GM21447 (cell line): Measurements from ENCODE around the gene USE1.

Experiments
- ATAC-seq: cut with Tn5 transposase; IDR thresholded peaks from one replicate; pipeline ENCODE4 v1.9.1; 2021; ENCODE audit not compliant: unreplicated experiment

The USE1 gene

GRCh38 chr19:17255150-17255621 is 40.0 kb downstream of the USE1 start:
- no peak for ATAC-seq

- no peak for ATAC-seq
These were observed 41.0 kb downstream of the USE1 start for GRCh38 chr19:17256130-17256529.

- no peak for ATAC-seq
These were observed 44.1 kb downstream of the USE1 start for GRCh38 chr19:17259118-17259780.

- ATAC-seq: no peak
These were observed 44.8 kb downstream of the USE1 start for GRCh38 chr19:17259934-17260333.

DNA sequence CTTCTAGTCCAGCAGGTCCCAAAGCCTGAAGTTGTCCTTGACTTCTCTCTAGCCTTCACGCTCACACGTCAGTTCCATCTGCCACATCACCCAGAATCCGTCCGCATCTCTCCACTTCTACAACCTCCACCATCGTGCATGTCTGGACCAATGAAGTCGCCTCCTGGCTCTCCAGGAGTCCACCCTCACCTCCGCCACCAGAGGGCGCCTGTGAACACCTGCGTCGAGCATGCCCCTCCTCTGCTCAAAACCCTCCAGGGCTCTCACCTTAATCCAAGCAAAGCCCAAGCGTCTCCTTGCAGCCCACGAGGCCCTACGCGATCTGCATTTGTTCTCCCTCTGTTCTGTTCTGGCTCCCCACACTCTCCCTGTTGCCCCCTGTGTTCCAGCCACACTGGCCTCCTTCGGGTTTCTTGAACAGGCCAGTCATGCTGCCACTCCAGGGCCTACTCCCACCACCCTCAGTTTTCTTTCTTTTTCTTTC is 45.7 kb downstream of the USE1 start:
- peak; percentile 72 for ATAC-seq

DNA sequence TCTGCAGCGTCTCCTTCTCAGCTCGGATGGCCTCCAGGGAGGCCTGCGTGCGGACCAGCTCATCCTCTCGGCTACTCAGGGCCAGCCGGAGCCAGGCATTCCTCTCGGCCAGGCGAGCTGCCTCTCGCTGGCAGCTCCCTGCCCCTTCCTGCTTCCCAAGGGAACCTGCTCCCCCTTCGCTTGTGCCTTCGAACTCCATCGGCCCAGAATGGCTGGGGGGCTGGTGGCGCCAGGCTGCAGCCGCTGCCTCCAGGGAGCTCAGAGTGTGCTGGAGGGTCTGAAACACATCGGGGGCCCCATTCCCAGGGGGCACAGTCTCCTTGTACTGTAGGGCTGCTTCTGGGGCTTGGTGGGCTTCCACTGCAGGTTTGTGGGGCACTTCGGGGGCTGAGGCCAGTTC is 47.4 kb downstream of the USE1 start:
- no peak for ATAC-seq

GRCh38 chr19:17263712-17264640 is 48.8 kb downstream of the USE1 start:
- ATAC-seq: no peak

DNA sequence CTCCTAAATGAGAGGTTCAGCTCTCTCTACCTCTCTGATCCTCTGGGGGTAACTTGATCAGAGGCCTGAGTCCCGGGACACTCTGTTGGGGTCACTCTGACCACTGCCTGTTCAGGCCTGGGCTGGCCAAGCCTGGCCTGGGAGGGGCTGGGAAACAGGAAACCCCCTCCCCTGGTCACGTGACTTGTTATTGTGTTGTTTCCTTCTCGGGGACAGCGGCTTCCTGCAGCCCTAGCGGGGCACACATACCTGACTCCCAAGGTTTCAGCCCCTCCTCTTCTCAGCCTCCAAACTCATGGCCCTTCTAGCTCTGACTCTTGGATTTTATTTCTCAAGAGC is 49.5 kb downstream of the USE1 start, which contains the start of gene USHBP1:
Gene USHBP1 (minus strand): TSS at position 105 of the 339 bp plus-strand sequence. CDS start 446 bp downstream, outside the sequence.
- no peak for ATAC-seq

DNA sequence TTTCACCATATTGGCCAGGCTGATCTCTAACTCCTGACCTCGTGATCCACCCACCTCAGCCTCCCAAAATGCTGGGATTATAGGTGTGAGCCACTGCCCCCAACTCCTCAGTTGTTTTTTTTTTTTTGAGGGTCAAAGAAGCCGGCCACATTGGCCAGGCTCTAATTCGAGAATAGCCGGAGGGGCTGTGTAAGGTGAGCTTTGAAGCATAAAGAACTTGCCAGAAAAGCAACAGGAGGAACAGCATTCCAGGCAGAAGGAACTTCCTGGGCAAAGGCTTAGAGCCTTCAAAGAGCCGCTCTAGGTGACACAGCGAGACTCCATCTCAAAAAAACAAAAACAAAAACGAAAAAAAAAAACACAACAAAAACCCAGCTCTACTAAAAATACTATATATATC is 50.9 kb downstream of the USE1 start:
- ATAC-seq: no peak

- no peak for ATAC-seq
These were observed 51.4 kb downstream of the USE1 start for GRCh38 chr19:17266589-17266974.

DNA sequence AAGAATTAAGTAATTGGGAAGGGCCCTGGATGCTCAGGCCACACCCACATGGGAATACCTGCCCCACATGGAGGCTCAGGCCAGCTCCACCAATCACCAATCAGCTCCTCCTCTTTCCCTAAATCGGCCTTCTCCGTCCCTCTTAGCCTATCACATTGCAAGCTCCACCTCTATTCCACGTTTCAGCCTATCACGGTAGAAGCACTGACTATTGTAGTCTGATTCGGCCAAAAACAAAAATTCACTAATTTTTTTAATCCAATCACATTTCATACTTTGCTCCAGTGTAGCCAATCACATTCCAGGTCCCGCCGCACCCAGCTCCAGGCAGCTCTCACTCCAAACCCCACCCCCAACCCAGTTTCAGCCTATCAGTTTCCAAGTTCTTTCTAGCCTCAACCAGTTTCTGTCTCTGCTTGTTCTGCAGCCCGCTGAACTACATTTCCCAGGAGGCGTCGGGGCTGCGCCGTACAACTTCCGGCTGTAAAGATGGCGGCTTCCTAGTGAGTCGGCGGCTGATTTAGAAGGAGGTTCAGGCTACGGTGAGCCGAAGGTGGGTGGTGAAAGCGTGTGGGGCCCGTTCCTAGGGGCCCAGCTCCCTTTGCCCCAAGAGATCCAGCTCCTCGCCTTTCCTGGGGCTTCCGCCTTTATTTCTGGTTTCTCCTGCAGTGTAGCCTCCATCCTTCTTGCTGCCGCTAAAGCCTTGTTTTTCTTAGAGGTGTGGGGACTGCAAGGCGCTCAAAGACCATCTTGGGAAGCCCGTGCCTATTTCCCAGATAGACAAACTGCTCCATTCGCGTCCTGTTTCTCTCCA is 52.0 kb downstream of the USE1 start, which contains the start of gene BABAM1:
Gene BABAM1 (plus strand): TSS at position 469 of the 814 bp plus-strand sequence. CDS start 1,364 bp downstream, outside the sequence.
- peak; percentile 91 for ATAC-seq

- no peak for ATAC-seq
These were observed 53.6 kb downstream of the USE1 start for GRCh38 chr19:17268754-17269153.
